Dermis microvascular lymphatic vessel endothelial cell (primary cell): ENCODE data around the gene TNIP1. TPM values are rescaled to one million over a fixed set of nuclear protein-coding genes. Genes with fewer than 3 reads are reported as not detected.
A peak's percentile ranks its signal among the peaks of the same experiment; 100 is the strongest.

Experiments used
- DNase-seq, 2 donors: peaks; one replicate each; pipeline versions ENCODE4 v3.0.0 to v3.0.0-alpha.2; 2010; ENCODE audit warnings: low read depth in 2 of 2
- total RNA-seq: library from RNA; depleted of rRNA; stranded (reverse); fragments of >200 nt; gene quantifications from 2 replicates; pipeline ENCODE4 v1.2.1, GENCODE V29; 2014

Gene TNIP1
- total RNA-seq, 1 donor from 2014 or later, result 69.1 TPM

- DNase-seq, result peak in 1 of 2 donors; percentile 32
Observed at GRCh38 chr5:151083081-151083676, 2.3 kb upstream of the TNIP1 start.

- peak in 1 of 2 donors; percentile 52 for DNase-seq
Observed at GRCh38 chr5:151082282-151082902, 1.6 kb upstream of the TNIP1 start.

GRCh38 chr5:151081431-151082281 is 822 bp upstream of the TNIP1 start:
- DNase-seq, result peak; percentile 80 to 88

- DNase-seq, result peak in 1 of 2 donors; percentile 83
Observed at GRCh38 chr5:151079838-151080612, 809 bp downstream of the TNIP1 start.

- DNase-seq, result peak in 1 of 2 donors; percentile 21
Observed at GRCh38 chr5:151078490-151079262, 2.2 kb downstream of the TNIP1 start.

- DNase-seq, result no peak
Observed at GRCh38 chr5:151077967-151078366, 2.9 kb downstream of the TNIP1 start.

GRCh38 chr5:151077419-151077818 is 3.4 kb downstream of the TNIP1 start:
- DNase-seq, result no peak

- no peak for DNase-seq
Observed at GRCh38 chr5:151076616-151077015, 4.2 kb downstream of the TNIP1 start.

- no peak for DNase-seq
Observed at GRCh38 chr5:151075698-151076331, 5.0 kb downstream of the TNIP1 start.

GRCh38 chr5:151074557-151074956 is 6.3 kb downstream of the TNIP1 start:
- DNase-seq, result no peak

GRCh38 chr5:151073280-151073679 is 7.6 kb downstream of the TNIP1 start:
- no peak for DNase-seq

- DNase-seq, result peak in 1 of 2 donors; percentile 50
Observed at GRCh38 chr5:151072630-151073025, 8.2 kb downstream of the TNIP1 start.

- no peak for DNase-seq
Observed at GRCh38 chr5:151071848-151072629, 8.8 kb downstream of the TNIP1 start.

- no peak for DNase-seq
Observed at GRCh38 chr5:151071021-151071420, 9.8 kb downstream of the TNIP1 start.

GRCh38 chr5:151070449-151070848 is 10.4 kb downstream of the TNIP1 start:
- peak in 1 of 2 donors; percentile 54 for DNase-seq

GRCh38 chr5:151068433-151069197 is 12.2 kb downstream of the TNIP1 start:
- no peak for DNase-seq

GRCh38 chr5:151067632-151068432 is 13.0 kb downstream of the TNIP1 start:
- peak in 1 of 2 donors; percentile 50 for DNase-seq

- no peak for DNase-seq
Observed at GRCh38 chr5:151066920-151067319, 13.9 kb downstream of the TNIP1 start.
